MM.1S (cell line): ENCODE results near the gene RASAL2.

Source experiments
- DNase-seq: peaks from one replicate; pipeline ENCODE4 v3.0.0-alpha.2; 2015
- H2AFZ ChIP-seq: fragments of 300-600 bp; sonication (generic); 2 replicates; pipeline ENCODE4 v1.6.0; 2016; ENCODE audit warnings: antibody characterized with exemption, low read length
- H3F3A ChIP-seq: fragments of 300-600 bp; sonication (generic); 2 replicates; pipeline ENCODE4 v1.6.1; 2016; ENCODE audit warnings: mild to moderate bottlenecking, antibody characterized with exemption, low read length, moderate library complexity, mixed read lengths; ENCODE audit not compliant: insufficient read depth
- H3K27ac ChIP-seq: fragments of 300-600 bp; sonication (generic); 2 replicates; pipeline ENCODE4 v1.5.1; 2016; ENCODE audit warnings: mild to moderate bottlenecking, low read length
- H3K27me3 ChIP-seq: fragments of 300-600 bp; sonication (generic); replicated peaks from 2 replicates; pipeline ENCODE4 v1.6.0; 2016; ENCODE audit warnings: low read length; ENCODE audit not compliant: insufficient read depth
- H3K36me3 ChIP-seq: fragments of 300-600 bp; sonication (generic); replicated peaks from 2 replicates; pipeline ENCODE4 v1.6.1; 2016; ENCODE audit warnings: mild to moderate bottlenecking, low read length, mixed read lengths; ENCODE audit not compliant: insufficient read depth
- H3K4me1 ChIP-seq: fragments of 300-600 bp; sonication (generic); 2 replicates; pipeline ENCODE4 v1.6.1; 2016; ENCODE audit warnings: low read length, mixed read lengths
- H3K4me2 ChIP-seq: fragments of 300-600 bp; sonication (generic); 2 replicates; pipeline ENCODE4 v1.6.0; 2016; ENCODE audit warnings: low read depth, low read length
- H3K4me3 ChIP-seq: fragments of 300-600 bp; sonication (generic); 2 replicates; pipeline ENCODE4 v1.5.1; 2016; ENCODE audit warnings: low read length, mixed read lengths
- H3K79me2 ChIP-seq: fragments of 300-600 bp; sonication (generic); 2 replicates; pipeline ENCODE4 v1.6.1; 2016; ENCODE audit warnings: mixed run types, low read length, mixed read lengths
- H3K9ac ChIP-seq: fragments of 300-600 bp; sonication (generic); 2 replicates; pipeline ENCODE4 v1.6.1; 2016; ENCODE audit warnings: low read length, mixed read lengths
- H3K9me2 ChIP-seq: fragments of 300-600 bp; sonication (generic); replicated peaks from 2 replicates; pipeline ENCODE4 v1.6.1; 2016; ENCODE audit warnings: mild to moderate bottlenecking, low read length, mixed read lengths; ENCODE audit not compliant: insufficient read depth
- H3K9me3 ChIP-seq: fragments of 300-600 bp; sonication (generic); replicated peaks from 2 replicates; pipeline ENCODE4 v1.6.1; 2016; ENCODE audit warnings: mild to moderate bottlenecking, low read length, mixed read lengths; ENCODE audit not compliant: insufficient read depth
- H4K20me1 ChIP-seq: fragments of 300-600 bp; sonication (generic); 2 replicates; pipeline ENCODE4 v1.6.1; 2016; ENCODE audit warnings: mild to moderate bottlenecking, low read length, moderate library complexity, mixed read lengths; ENCODE audit not compliant: insufficient read depth
- CTCF ChIP-seq: fragments of 300-600 bp; sonication (generic); IDR thresholded peaks from 2 replicates; pipeline ENCODE4 v1.5.1; 2016; ENCODE audit warnings: antibody characterized with exemption, low read length, mixed read lengths
- EZH2 ChIP-seq: fragments of 300-600 bp; sonication (generic); optimal IDR thresholded peaks from 2 replicates; pipeline ENCODE3; 2017; ENCODE audit warnings: low read depth, mild to moderate bottlenecking, antibody characterized with exemption, low read length, mixed read lengths
- EZH2phosphoT487 ChIP-seq: fragments of 300-600 bp; sonication (generic); IDR thresholded peaks from 2 replicates; pipeline ENCODE4 v1.6.1; 2018; ENCODE audit warnings: antibody characterized with exemption, low read length

RASAL2 gene

DNA sequence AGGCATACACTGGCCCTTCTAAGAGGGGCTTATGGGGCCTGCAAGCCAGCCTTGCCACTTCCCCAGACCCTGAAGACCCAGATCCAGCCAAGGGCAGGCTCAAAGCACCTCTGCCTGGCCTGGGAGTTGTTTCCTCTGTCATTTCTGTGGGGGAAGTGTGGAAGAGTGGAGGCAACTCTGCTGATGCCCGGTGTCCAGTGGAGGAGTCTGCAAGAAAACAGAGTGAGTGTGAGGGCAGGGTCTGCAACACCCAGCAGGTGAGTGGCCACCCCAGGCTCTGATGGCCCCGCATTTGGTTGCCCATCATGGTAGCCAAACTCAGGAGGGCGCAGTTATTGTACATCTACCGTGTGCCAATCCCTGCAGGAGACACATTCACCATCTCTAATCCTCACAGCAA lies 394.5 kb downstream of the RASAL2 start:
- no peaks in the 10 kb centered on the region for H3K9me3 ChIP-seq
- H2AFZ ChIP-seq = no peak overlapping the region
- DNase-seq = no peak
- no peak overlapping the region for H3K9ac ChIP-seq
- no peak for TF ChIP-seq CTCF
- H3K9me2 ChIP-seq = no peaks in the 10 kb centered on the region
- H3F3A ChIP-seq = no peaks in the 10 kb centered on the region
- H3K27ac ChIP-seq = no peak overlapping the region
- H3K79me2 ChIP-seq = no peaks in the 10 kb centered on the region
- H4K20me1 ChIP-seq = no peaks in the 10 kb centered on the region
- H3K27me3 ChIP-seq = no peaks in the 10 kb centered on the region
- no peaks in the 10 kb centered on the region for H3K36me3 ChIP-seq
- no peaks in the 10 kb centered on the region for H3K4me1 ChIP-seq
- H3K4me2 ChIP-seq = no peak overlapping the region
- H3K4me3 ChIP-seq = no peak overlapping the region

GRCh38 chr1:178489399-178489798 lies 395.5 kb downstream of the RASAL2 start:
- no peaks in the 10 kb centered on the region for H3K27me3 ChIP-seq
- no peak overlapping the region for H2AFZ ChIP-seq
- no peak overlapping the region for H3K4me2 ChIP-seq
- TF ChIP-seq CTCF (no peak), EZH2 (no peak), EZH2phosphoT487 (no peak)
- DNase-seq = no peak
- no peak overlapping the region for H3K27ac ChIP-seq
- no peak overlapping the region for H3K9ac ChIP-seq
- no peaks in the 10 kb centered on the region for H4K20me1 ChIP-seq
- H3K4me1 ChIP-seq = no peaks in the 10 kb centered on the region
- H3F3A ChIP-seq = no peaks in the 10 kb centered on the region
- H3K36me3 ChIP-seq = no peaks in the 10 kb centered on the region
- no peaks in the 10 kb centered on the region for H3K9me2 ChIP-seq
- no peaks in the 10 kb centered on the region for H3K9me3 ChIP-seq
- no peaks in the 10 kb centered on the region for H3K79me2 ChIP-seq
- H3K4me3 ChIP-seq = no peak overlapping the region

- no peak for TF ChIP-seq EZH2phosphoT487
- TF ChIP-seq CTCF = no peak
- TF ChIP-seq EZH2 = no peak
- DNase-seq = no peak
- no peak overlapping the region for H3K4me2 ChIP-seq
- H3K9me3 ChIP-seq = no peaks in the 10 kb centered on the region
- no peak overlapping the region for H3K27ac ChIP-seq
- H4K20me1 ChIP-seq = no peaks in the 10 kb centered on the region
- H3K4me3 ChIP-seq = no peak overlapping the region
- H3K27me3 ChIP-seq = no peaks in the 10 kb centered on the region
- no peaks in the 10 kb centered on the region for H3K79me2 ChIP-seq
- H3K9ac ChIP-seq = no peak overlapping the region
- H3K9me2 ChIP-seq = no peaks in the 10 kb centered on the region
- no peak overlapping the region for H2AFZ ChIP-seq
- H3K36me3 ChIP-seq = no peaks in the 10 kb centered on the region
- H3F3A ChIP-seq = no peaks in the 10 kb centered on the region
- no peaks in the 10 kb centered on the region for H3K4me1 ChIP-seq
Observed at GRCh38 chr1:178490136-178490535, 396.2 kb downstream of the RASAL2 start.

DNA sequence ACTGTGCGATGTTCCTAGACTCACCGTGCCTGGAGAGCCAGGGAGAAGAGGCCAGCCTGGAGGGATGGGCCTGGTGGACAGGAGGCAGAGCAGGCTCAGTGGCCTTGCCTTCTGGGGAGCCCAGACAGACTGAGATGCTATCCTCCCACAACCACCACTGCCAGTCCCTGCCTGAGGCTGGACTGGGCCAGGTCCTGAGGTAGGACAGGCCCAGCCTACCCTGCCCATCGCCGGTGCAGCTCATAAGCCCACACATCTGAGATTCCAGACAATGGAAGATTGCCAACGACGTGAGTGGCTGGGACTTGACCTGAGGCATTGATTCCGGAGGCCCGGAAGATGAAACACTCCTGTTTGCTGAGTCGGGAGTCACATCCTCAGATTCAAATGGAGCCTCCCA lies 397.1 kb downstream of the RASAL2 start:
- Histone ChIP-seq H3K4me1 (no peaks in the 10 kb centered on the region), H3K27me3 (no peaks in the 10 kb centered on the region), H3K9me3 (no peaks in the 10 kb centered on the region), H3F3A (no peaks in the 10 kb centered on the region), H3K9ac (no peak overlapping the region), H3K4me2 (no peak overlapping the region), H2AFZ (no peak overlapping the region), H3K36me3 (no peaks in the 10 kb centered on the region), H3K9me2 (no peaks in the 10 kb centered on the region), H3K27ac (no peak overlapping the region), H4K20me1 (no peaks in the 10 kb centered on the region), H3K79me2 (no peaks in the 10 kb centered on the region), H3K4me3 (no peak overlapping the region)
- TF ChIP-seq EZH2 (no peak), EZH2phosphoT487 (no peak), CTCF (no peak)
- DNase-seq = no peak
